Bronchial epithelial cell (primary cell): ENCODE data around the gene ZNF652. TPM values are rescaled to one million over a fixed set of nuclear protein-coding genes. Genes with fewer than 3 reads are reported as not detected.

Source experiments
- DNase-seq: peaks from one replicate; pipeline ENCODE4 v3.0.0-alpha.2; 2010; ENCODE audit warnings: low read depth
- FAIRE-seq: peaks from 2 replicates; lab custom pipeline; 2011; peaks lifted over from hg19 to GRCh38; lab: Jason Lieb, UNC
- H3K27me3 ChIP-seq: 2 replicates; pipeline ENCODE4 v1.5.1; 2011; ENCODE audit warnings: low read length; ENCODE audit not compliant: control insufficient read depth, insufficient read depth
- H3K36me3 ChIP-seq: 2 replicates; pipeline ENCODE4 v1.5.1; 2011; ENCODE audit warnings: low read length; ENCODE audit not compliant: control insufficient read depth, insufficient read depth
- H3K4me3 ChIP-seq: 2 replicates; pipeline ENCODE4 v1.5.1; 2011; ENCODE audit warnings: mild to moderate bottlenecking, low read depth, low read length, control low read depth
- CTCF ChIP-seq: IDR thresholded peaks from 2 replicates; pipeline ENCODE4 v1.5.1; 2011; ENCODE audit warnings: mild to moderate bottlenecking, moderate library complexity, low read length, control low read depth, inconsistent platforms; ENCODE audit not compliant: insufficient read depth, severe bottlenecking
- total RNA-seq: library from RNA; depleted of rRNA; stranded (reverse); fragments of >200 nt; gene quantifications from 2 replicates; pipeline ENCODE4 v1.2.1, GENCODE V29; 2014

ZNF652 gene
- total RNA-seq, 1 donor from 2014 or later = 5.3 TPM

DNA sequence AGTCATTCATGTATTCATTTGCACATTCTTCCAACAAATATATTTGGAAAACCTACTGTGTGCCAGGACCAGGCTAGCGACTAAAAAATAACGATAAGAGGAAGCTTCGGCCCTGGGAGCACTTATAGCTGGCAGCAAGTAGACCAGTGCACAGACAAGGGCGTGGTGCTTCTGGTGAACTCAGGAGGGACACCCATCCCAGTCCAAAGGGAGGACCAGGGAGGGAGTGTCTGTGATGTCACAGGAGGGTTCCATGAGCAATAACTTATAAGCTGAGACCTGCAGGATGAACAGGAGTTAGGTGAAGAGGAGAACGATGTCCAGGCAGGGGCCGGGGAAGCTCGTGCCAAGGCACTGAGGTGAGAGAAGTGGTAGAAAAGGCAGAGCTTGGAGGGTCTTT lies 114.1 kb downstream of the ZNF652 start:
- FAIRE-seq (no peak), DNase-seq (no peak)
- no peak for TF ChIP-seq CTCF
- Histone ChIP-seq H3K36me3 (no peaks in the 10 kb centered on the region), H3K4me3 (no peak overlapping the region), H3K27me3 (no peaks in the 10 kb centered on the region)

DNA sequence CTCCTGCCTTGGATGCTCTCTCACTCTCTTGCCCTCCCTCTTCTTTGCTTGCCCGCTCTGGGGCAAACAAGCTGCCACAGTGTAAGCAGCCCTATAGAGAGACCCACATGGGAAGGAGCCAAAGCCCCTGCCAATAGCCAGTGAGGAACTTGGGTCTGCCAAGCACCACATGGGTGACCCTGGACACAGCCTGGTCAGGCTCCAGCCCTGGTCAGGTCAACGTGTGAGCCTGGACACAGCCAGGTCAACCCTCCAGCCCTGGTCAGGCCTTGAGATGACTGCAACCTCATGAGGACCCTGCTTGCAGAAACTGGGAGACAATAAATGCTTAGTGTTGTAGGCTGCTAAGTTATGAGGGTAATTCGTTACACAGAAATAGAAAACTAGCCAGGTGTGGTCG lies 117.2 kb downstream of the ZNF652 start:
- FAIRE-seq = no peak

More for the DNA sequence above, 117.2 kb downstream of the ZNF652 start:
- no peak for DNase-seq
- TF ChIP-seq CTCF = no peak
- H3K27me3 ChIP-seq = no peaks in the 10 kb centered on the region
- no peak overlapping the region for H3K4me3 ChIP-seq
- H3K36me3 ChIP-seq = no peaks in the 10 kb centered on the region

Other genes with a start within 250 kb of the ZNF652 start
- 4.2 and 7.2 TPM in 2 replicates for gene B4GALNT2, start 229.5 kb downstream of the ZNF652 start, total RNA-seq
- not detected in 2 replicates for gene GNGT2, start 151.7 kb downstream of the ZNF652 start, total RNA-seq
- not detected in 2 replicates for gene ABI3, start 151.5 kb downstream of the ZNF652 start, total RNA-seq
- gene PHOSPHO1, start 131.5 kb downstream of the ZNF652 start, total RNA-seq = not detected in 2 replicates
- 152 and 235 TPM in 2 replicates for gene PHB1, start 52.6 kb upstream of the ZNF652 start, total RNA-seq
- gene NGFR, start 133.0 kb upstream of the ZNF652 start, total RNA-seq = 0.53 and 4.5 TPM in 2 replicates
- not detected in 2 replicates for gene NXPH3, start 213.6 kb upstream of the ZNF652 start, total RNA-seq